HG03175 (cell line): Measurements from ENCODE around the gene HEXD.
"Not testable (repeated sequence)": the region's sequence is repeated elsewhere in the genome, so short reads cannot be mapped to it uniquely, and the experiment has no call there.

ENCODE experiments used
- ATAC-seq: cut with Tn5 transposase; IDR thresholded peaks from one replicate; pipeline ENCODE4 v1.9.1; 2021; ENCODE audit warnings: mild to moderate bottlenecking, moderate library complexity; ENCODE audit not compliant: unreplicated experiment

HEXD gene

DNA sequence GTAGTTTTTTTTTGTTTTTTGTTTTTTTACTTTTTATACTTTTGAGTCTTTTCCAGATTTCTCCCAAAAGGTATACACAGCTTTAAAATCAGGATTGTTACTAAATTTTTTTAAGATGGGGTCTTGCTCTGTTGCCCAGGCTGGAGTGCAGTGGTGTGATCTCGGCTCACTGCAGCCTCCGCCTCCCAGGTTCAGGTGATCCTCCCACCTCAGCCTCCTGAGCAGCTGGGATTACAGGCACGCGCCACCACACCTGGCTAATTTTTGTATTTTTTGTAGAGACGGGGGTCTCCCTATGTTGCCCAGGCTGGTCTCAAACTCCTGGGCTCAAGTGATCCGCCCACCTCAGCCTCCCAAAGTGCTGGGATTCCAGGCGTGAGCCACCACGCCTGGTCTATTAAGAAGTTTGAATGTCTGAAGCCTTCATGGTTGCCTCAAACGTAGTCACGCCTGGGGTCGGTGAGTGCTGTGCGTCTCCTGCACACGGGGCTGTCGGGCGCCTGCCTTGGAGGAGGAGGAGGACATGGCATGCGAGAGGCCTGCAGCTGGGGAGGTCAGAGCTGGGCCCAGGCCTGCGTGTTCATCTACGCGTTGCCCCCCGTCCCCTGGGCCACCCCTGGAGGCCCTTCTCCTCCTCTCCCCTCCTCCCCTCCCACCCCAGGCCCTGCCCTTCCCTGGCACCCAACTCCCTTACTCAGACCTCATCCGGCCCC, 35.8 kb upstream of the HEXD start:
- ATAC-seq: not testable (repeated sequence)

DNA sequence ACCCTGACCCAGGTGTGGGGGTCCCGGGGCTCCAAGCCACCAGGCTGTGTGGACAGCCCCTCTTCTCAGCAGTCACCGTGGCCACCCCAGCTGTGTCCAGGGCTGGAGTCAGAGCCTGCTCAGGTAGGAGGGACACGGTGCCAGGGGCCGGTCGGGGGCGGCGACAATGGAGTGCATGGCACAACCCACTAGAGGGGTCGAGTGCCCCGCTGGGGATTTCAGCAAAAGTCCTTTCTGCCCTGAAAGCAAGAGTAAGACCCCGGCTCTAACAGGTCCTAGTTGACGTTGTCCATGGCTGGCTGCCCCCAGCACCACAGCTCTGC, 35.3 kb upstream of the HEXD start:
- ATAC-seq: no peak

DNA sequence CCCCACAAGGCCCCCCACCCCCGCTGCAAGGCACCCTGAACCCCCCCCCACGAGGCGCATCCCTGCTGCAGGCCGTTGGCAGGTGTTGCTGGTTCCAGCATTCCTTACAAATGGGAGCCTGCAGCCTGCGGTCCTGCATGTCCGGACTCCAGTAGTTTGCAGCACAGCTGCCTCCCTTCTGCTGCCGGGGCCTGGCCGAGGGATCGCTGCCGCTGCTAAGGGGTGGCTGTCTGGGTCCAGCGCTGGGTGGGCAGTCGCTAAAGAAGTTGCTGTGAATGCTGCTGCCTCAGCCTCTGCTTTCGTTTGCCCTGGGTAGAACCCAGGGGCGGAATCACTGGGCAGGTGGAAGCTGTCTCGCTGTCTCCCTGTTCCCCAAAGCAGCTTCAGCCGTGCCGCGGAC, 34.7 kb upstream of the HEXD start:
- no peak for ATAC-seq

DNA sequence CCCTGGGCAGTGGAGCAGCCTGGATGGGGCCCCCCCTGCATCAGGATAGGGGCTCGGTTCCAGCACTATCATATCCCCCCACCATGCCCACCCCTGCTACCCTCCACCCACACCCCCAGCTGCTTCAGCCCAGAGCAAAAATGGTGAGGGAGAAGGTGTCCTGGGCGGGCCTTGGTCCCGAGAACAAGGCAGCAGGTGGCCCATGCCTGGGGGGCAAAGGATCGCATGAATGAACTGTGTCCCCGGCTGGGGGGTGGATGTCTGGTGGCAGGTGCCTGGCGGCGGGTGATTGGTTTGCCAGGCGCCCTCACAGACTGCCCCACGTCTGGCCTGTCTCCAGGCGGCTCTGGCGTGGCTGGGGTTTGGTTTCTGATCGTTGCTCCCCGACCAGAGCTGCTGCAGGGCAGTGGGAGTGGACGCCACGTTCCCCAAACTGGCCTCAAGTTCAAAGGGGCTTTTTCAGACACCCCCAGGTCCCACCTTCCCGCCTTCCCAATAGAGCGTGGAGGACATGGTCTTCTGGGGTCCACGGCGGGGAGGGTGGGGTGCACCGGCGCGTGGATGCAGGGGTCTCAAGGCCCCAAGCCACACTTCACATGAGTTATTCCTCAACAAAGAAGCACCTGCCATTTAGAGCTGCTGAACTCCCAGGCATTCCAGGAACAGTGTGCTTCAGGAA, 34.0 kb upstream of the HEXD start:
- no peak for ATAC-seq

- no peak for ATAC-seq
Observed at GRCh38 chr17:82384730-82385481, 33.2 kb upstream of the HEXD start.

- ATAC-seq: no peak
Observed at GRCh38 chr17:82385559-82386254, 32.4 kb upstream of the HEXD start.

GRCh38 chr17:82386255-82386831, 31.8 kb upstream of the HEXD start:
- ATAC-seq: no peak

- ATAC-seq: no peak
Observed at GRCh38 chr17:82386881-82387704, 31.1 kb upstream of the HEXD start.

- ATAC-seq: no peak
Observed at GRCh38 chr17:82387705-82388106, 30.4 kb upstream of the HEXD start.

- no peak for ATAC-seq
Observed at GRCh38 chr17:82388223-82388921, 29.8 kb upstream of the HEXD start.

DNA sequence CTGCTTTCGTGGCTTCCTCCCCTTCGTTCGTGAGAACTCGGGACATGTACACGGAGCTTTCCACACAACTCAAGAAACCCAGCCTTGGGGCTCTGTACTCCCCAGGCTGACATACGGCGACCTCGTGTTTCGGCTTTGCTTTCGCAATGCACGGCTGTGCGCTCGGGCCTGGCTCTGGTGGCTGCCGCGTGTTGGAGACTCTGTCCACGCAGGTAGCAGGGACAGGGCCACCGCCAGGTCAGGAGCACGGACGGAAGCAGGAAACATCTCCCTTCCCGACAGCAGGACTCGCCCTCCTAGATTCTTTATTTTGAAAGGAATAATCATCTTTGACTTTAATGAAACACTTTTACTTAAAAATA, 29.2 kb upstream of the HEXD start:
- no peak for ATAC-seq

GRCh38 chr17:82389379-82389778, 28.8 kb upstream of the HEXD start:
- no peak for ATAC-seq

DNA sequence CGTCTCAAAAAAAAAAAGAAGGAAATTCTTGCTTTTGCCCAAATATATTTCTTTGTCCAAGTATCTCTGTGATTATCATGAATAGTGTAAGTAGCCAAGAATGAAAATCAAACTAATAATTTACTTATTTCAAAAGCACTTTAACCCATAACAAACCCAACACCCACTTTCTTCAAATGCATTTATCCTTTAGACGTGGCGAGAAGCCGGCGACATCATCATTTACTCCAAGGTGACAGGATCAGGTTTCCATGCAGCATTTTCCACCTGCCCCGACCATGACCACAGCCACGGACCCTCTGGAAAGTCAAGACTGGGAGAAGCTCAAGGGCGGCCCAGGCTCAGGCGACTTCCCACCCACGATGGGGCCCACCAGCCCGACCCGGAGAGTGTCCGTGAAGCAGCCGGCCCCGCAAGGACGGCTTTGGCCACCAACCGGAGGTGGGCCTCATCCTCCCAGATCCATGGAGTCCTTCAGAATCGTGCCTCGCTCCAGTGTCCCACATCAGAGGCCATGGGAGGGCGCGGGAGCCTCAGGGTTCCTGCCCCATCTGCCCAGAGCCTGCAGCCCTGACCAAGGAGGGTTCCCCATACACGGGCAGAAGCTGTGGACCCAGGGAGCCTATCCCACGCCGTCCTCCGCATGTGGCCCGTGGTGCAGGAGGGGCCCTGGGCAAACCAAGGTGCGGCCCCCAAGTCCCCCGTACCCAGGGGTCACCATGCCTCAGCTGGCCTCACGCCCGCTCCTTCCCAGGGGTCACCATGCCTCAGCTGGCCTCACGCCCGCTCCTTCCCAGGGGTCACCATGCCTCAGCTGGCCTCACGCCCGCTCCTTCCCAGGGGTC, 27.9 kb upstream of the HEXD start:
- no peak for ATAC-seq

- ATAC-seq: no peak
Observed at GRCh38 chr17:82390860-82391435, 27.2 kb upstream of the HEXD start.

DNA sequence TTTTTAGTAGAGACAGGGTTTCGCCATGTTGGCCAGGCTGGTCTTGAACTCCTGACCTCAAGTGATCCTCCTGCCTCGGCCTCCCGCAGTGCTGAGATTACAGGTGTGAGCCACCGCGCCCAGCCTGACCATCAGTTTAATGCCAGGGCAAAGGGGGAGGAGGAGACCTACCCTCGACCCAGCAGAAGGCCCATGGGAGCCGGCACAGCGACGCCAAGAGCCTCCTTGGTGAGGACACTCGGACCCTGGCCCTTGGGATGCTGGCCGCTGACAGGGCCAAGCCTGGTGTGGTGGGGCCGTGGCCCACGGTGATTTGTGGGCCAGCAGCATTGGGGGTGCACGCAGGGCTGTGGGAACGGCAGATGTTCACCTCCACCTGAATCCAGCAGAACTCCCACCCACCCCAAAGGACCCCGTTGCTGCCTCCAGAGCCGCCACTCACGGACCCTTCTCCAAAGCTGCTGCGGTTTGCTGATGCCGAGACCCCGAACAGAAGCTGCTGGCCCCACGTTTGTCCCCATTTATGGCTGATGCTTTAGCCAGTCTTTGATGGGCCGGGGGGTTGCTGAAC, 26.6 kb upstream of the HEXD start:
- no peak for ATAC-seq

- no peak for ATAC-seq
Observed at GRCh38 chr17:82392209-82392920, 25.8 kb upstream of the HEXD start.

GRCh38 chr17:82392941-82393340, 25.2 kb upstream of the HEXD start:
- ATAC-seq: no peak

- ATAC-seq: no peak
Observed at GRCh38 chr17:82394278-82394677, 23.9 kb upstream of the HEXD start.
